ENCODE measurements around the gene DGKH. TPM values are rescaled to one million over a fixed set of nuclear protein-coding genes. Genes with fewer than 3 reads are reported as not detected.

The DGKH gene
- total RNA-seq, 2 donors from 2014 or later, result 4.6 to 8.9 TPM

DNA sequence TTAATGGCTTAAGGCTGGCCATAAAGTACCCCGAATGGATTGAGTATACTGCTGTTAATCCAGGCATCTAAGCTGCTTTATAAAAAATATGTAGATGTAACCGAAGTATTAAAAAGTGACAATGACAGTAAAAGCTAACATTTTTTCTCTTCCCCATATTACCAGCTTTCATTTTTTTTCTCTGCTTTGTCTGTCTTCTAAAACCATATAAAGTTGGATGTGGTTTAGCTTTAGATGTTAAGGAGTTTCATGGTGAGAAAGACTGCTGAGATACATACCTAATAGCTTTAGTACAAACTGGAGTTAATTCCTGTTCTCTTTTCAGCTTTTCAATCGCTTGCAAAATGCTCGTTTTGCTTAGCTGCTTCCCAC lies 224.3 kb downstream of the DGKH start:
- intact Hi-C loops (cut with DNase I), result no loop called here
- H3K9me3 ChIP-seq, result no peaks in the 10 kb centered on the region
- 4% methylated on average over 4 of the region's 4 CpGs for WGBS
- no peaks in the 10 kb centered on the region for H3K36me3 ChIP-seq
- H3K4me1 ChIP-seq (replicated peaks), result no peaks in the 10 kb centered on the region
- peak overlapping the region; percentile 81 to 91 for H3K4me3 ChIP-seq
- TF ChIP-seq POLR2AphosphoS5 (IDR thresholded peaks at IDR 0.05) (no peak), POLR2A (IDR thresholded peaks at IDR 0.05) (no peak)
- TF ChIP-seq, protein P1, sequence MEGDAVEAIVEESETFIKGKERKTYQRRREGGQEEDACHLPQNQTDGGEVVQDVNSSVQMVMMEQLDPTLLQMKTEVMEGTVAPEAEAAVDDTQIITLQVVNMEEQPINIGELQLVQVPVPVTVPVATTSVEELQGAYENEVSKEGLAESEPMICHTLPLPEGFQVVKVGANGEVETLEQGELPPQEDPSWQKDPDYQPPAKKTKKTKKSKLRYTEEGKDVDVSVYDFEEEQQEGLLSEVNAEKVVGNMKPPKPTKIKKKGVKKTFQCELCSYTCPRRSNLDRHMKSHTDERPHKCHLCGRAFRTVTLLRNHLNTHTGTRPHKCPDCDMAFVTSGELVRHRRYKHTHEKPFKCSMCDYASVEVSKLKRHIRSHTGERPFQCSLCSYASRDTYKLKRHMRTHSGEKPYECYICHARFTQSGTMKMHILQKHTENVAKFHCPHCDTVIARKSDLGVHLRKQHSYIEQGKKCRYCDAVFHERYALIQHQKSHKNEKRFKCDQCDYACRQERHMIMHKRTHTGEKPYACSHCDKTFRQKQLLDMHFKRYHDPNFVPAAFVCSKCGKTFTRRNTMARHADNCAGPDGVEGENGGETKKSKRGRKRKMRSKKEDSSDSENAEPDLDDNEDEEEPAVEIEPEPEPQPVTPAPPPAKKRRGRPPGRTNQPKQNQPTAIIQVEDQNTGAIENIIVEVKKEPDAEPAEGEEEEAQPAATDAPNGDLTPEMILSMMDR (IDR thresholded peaks at IDR 0.05), result no peak
- no peak for DNase-seq (ENCODE audit: low spot score)
- no peaks in the 10 kb centered on the region for H3K27me3 ChIP-seq (replicated peaks; ENCODE audit: insufficient read depth)
- peak overlapping the region; percentile 82 to 87 for H3K27ac ChIP-seq

DNA sequence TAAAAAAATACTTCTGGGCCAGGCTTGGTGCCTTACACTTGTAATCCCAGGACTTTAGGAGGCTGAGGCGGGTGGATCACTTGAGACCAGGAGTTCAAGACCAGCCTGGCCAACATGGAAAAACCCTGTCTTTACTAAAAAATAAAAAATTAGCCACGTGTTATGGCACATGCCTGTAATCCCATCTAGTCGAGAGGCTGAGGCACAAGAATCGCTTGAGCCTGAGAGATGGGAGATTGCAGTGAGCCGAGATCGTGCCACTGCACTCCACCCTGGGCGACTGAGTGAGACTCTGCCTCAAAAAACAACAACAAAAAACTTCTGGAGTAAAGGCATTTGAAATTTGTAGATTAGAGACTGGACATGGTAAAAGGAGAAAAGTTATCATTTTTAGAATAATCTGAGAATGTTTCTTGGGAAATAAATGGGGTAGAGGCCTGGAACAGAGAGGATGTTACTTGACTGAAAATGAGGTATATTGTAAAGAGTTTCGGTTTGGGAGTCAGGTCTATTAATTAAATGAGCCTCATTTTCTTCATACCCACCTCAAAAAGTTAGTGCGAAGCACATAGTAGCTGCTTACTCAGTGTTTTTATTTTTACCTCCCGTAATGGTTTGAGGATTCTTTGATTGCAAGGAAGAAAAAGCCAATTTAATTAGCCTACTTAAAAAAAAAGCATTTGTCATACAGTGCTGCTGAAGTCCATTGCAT lies 226.1 kb downstream of the DGKH start:
- H3K4me1 ChIP-seq (replicated peaks), result no peaks in the 10 kb centered on the region
- no peaks in the 10 kb centered on the region for H3K36me3 ChIP-seq
- 89% methylated on average over 10 of the region's 10 CpGs for whole genome bisulfite sequencing
- no peaks in the 10 kb centered on the region for H3K27me3 ChIP-seq (replicated peaks; ENCODE audit: insufficient read depth)
- H3K27ac ChIP-seq, result no peak overlapping the region
- TF ChIP-seq POLR2AphosphoS5 (IDR thresholded peaks at IDR 0.05) (no peak), POLR2A (IDR thresholded peaks at IDR 0.05) (no peak)
- TF ChIP-seq, protein P1 (IDR thresholded peaks at IDR 0.05), result no peak
- DNase-seq (ENCODE audit: low spot score), result no peak
- H3K4me3 ChIP-seq, result no peak overlapping the region
- no peaks in the 10 kb centered on the region for H3K9me3 ChIP-seq
- intact Hi-C loops (cut with DNase I), result no loop called here

DNA sequence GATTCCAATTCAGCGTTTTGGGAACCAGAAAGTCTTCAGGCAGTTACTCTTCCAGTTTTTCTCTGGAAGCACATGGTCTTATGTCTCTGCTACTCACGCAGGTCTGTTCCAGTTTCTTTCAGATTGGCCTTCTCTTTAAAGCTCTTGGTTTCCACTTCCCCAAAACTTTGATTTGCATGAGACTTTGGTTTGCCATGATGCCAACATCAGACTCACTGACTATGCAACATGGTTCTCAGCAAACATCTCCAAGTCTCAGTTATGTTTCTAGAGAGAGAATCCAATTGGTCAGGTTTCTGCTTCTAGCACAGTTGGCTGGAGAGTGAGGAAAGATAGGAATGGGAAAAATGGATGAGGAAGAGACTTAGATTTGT lies 226.6 kb downstream of the DGKH start:
- H3K4me3 ChIP-seq, result no peak overlapping the region
- no peaks in the 10 kb centered on the region for H3K27me3 ChIP-seq (replicated peaks; ENCODE audit: insufficient read depth)
- intact Hi-C loops (cut with DNase I), result no loop called here
- H3K27ac ChIP-seq, result no peak overlapping the region
- H3K4me1 ChIP-seq (replicated peaks), result no peaks in the 10 kb centered on the region
- no peak for DNase-seq (ENCODE audit: low spot score)
- TF ChIP-seq POLR2A (IDR thresholded peaks at IDR 0.05) (no peak), POLR2AphosphoS5 (IDR thresholded peaks at IDR 0.05) (no peak)
- TF ChIP-seq, protein P1 (IDR thresholded peaks at IDR 0.05), result no peak
- no peaks in the 10 kb centered on the region for H3K36me3 ChIP-seq
- 86% methylated on average over 2 of the region's 2 CpGs for WGBS
- H3K9me3 ChIP-seq, result no peaks in the 10 kb centered on the region

DNA sequence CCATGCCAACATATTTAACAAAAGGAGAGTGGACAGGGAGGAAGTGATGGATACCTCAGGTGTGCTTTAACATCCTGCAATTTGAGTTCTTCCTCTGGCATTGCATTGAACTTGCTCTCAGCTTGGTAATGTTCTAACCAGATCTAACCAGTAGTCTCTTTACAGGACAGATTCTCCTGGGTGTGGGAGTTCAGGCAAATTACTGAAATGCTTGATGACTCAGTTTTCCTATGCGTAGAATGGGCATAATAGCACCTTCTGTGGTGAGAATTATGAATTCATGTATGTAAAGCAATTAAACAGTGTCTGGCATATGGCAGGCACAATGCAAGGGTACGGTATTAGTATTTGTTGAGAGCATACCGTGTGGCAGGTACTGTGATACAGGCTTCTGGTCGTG lies 227.1 kb downstream of the DGKH start:
- no peak for DNase-seq (ENCODE audit: low spot score)
- intact Hi-C loops (cut with DNase I), result no loop called here
- no peaks in the 10 kb centered on the region for H3K36me3 ChIP-seq
- no peaks in the 10 kb centered on the region for H3K27me3 ChIP-seq (replicated peaks; ENCODE audit: insufficient read depth)
- WGBS, result 98% methylated on average over 4 of the region's 4 CpGs
- no peaks in the 10 kb centered on the region for H3K4me1 ChIP-seq (replicated peaks)
- no peak overlapping the region for H3K27ac ChIP-seq
- TF ChIP-seq POLR2A (IDR thresholded peaks at IDR 0.05), result no peak
- TF ChIP-seq POLR2AphosphoS5 (IDR thresholded peaks at IDR 0.05), result no peak
- TF ChIP-seq, protein P1 (IDR thresholded peaks at IDR 0.05), result no peak
- no peaks in the 10 kb centered on the region for H3K9me3 ChIP-seq
- no peak overlapping the region for H3K4me3 ChIP-seq

DNA sequence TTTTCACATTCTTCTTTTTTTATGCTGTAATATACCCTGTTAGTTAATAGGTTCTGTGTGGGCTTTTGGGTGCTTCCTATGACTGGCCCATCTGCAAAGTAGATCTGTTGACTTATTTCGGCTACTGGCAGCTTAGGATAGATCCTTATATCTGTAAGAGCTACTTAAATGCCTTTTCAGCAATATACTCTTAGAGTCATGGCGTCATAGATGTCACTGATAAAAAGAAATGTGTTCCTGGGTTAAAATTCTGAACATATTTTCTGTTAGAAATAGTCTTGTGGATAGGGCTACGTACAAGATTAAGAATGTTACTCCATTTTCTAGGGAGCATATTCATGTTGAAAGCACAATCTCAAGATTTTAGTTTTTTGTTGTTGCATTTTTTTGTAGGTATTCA lies 228.2 kb downstream of the DGKH start:
- no peaks in the 10 kb centered on the region for H3K9me3 ChIP-seq
- WGBS, result 92% methylated on average over 3 of the region's 3 CpGs
- no peak overlapping the region for H3K27ac ChIP-seq
- intact Hi-C loops (cut with DNase I), result no loop called here
- no peaks in the 10 kb centered on the region for H3K27me3 ChIP-seq (replicated peaks; ENCODE audit: insufficient read depth)
- no peaks in the 10 kb centered on the region for H3K4me1 ChIP-seq (replicated peaks)
- no peak for DNase-seq (ENCODE audit: low spot score)
- no peaks in the 10 kb centered on the region for H3K36me3 ChIP-seq
- TF ChIP-seq POLR2AphosphoS5 (IDR thresholded peaks at IDR 0.05) (no peak), POLR2A (IDR thresholded peaks at IDR 0.05) (no peak)
- TF ChIP-seq, protein P1 (IDR thresholded peaks at IDR 0.05), result no peak
- no peak overlapping the region for H3K4me3 ChIP-seq

All from prostate gland (tissue), 2 donors.